K562 treated with DMSO at 1 percent for 4 hours (cell line): ENCODE measurements around the gene CENPW. TPM values are rescaled to one million over a fixed set of nuclear protein-coding genes. Genes with fewer than 3 reads are reported as not detected.

Source experiments
- total RNA-seq: library from RNA; unstranded; fragments of 300-600 nt; gene quantifications from 2 replicates; pipeline ENCODE4 v1.2.3, GENCODE V29; 2022; ENCODE audit not compliant: insufficient read depth

Gene CENPW
- 39.3 and 49.1 TPM in 2 replicates for total RNA-seq

DNA sequence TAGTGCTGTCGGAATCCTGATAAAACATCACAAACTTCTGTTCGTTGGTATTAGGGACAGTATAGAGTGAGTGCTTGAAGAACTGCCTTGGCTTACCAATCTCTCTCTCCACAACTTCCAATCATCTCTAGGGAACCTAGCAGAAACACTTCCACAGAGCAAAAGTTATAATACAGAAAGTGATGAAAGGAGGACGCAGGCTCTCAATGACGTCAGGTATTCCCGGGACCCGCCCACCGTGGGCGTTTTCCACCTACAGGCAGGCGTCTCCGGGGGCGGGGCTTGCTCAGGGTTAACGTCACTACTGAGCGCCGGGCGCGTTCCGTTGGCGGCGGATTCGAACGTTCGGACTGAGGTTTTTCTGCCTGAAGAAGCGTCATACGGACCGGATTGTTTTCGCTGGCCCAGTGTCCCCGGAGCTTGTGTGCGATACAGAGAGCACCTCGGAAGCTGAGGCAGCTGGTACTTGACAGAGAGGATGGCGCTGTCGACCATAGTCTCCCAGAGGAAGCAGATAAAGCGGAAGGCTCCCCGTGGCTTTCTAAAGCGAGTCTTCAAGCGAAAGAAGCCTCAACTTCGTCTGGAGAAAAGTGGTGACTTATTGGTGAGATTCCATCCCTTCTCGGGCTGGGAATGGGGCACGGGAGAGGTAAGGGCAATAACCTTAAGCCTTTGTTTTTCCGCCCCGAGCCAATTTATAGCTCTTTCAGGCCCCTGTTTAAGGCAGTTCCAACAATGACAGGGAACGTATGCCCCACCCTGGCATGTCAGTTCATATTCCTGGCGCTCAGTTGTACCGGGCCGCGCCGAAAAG lies at the start of gene CENPW:
TSS of gene CENPW (plus strand) at position 320 of the 814 bp plus-strand sequence. CDS start at position 479, 159 bp downstream.

